ENCODE measurements around the gene MBD3L3. TPM values are rescaled to one million over a fixed set of nuclear protein-coding genes. Genes with fewer than 3 reads are reported as not detected.

The MBD3L3 gene
- total and polyA plus RNA-seq, 2 of the 4 experiments (the other 2 are of a cell fraction) = not detected

DNA sequence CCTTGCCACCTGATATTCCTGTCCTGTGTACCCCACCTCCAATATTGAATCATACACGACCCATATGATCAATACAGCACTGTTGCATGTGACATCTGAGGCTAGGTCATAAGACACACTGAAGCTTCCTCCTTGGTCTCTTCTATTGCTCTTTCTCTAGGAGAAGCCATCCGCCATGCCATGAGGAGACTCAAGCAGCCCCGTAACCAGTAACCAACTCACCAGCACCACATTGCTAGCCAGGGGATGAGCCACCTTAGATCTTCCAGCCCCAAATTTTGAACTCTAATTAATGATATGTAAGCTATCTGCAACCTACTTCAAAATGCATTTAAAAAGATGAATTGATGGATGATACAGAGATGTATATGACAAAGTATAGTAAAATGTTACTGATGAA lies 39.6 kb upstream of the MBD3L3 start:
- no peak overlapping the region for H3K56ac ChIP-seq (ENCODE audit: extremely low read depth, insufficient read depth, low read length)
- no peak overlapping the region for H3K27ac ChIP-seq (ENCODE audit: insufficient read depth, low read length)
- dilution Hi-C loops (cut with HindIII; ENCODE audit: low sequenced_read_pairs, unreplicated experiment) (no loop called here), intact Hi-C loops (cut with micrococcal nuclease) (no loop called here), in situ Hi-C loops (cut with MboI; ENCODE audit: low sequenced_read_pairs) (no loop called here)
- no peak overlapping the region for H2BK15ac ChIP-seq (ENCODE audit: low read depth, low read length)
- ATAC-seq (ENCODE audit: low read depth) (no peak), DNase-seq (no peak)
- H3K23ac ChIP-seq (ENCODE audit: low read depth, low read length) = no peak overlapping the region
- H2BK120ac ChIP-seq (ENCODE audit: low read depth, low read length) = no peak overlapping the region
- no peak overlapping the region for H2AFZ ChIP-seq (replicated peaks; ENCODE audit: low read length, poor library complexity)
- TF ChIP-seq MAFK (IDR thresholded peaks at IDR 0.05; ENCODE audit: low read depth, low read length) (no peak), CHD1 (IDR thresholded peaks at IDR 0.05; ENCODE audit: low read depth, low read length) (no peak), POLR2A (IDR thresholded peaks at IDR 0.05; ENCODE audit: low read depth, low read length) (no peak), MAZ (IDR thresholded peaks at IDR 0.05; ENCODE audit: borderline replicate concordance, low read depth, low read length) (no peak), RCOR1 (IDR thresholded peaks at IDR 0.05; ENCODE audit: insufficient replicate concordance, low read length) (no peak), MXI1 (IDR thresholded peaks at IDR 0.05; ENCODE audit: borderline replicate concordance, low read depth, low read length) (no peak), NFE2L2 (IDR thresholded peaks at IDR 0.05; ENCODE audit: low read depth, low read length) (no peak), RAD21 (IDR thresholded peaks at IDR 0.05; ENCODE audit: low read length) (no peak)
- TF ChIP-seq, protein P1, sequence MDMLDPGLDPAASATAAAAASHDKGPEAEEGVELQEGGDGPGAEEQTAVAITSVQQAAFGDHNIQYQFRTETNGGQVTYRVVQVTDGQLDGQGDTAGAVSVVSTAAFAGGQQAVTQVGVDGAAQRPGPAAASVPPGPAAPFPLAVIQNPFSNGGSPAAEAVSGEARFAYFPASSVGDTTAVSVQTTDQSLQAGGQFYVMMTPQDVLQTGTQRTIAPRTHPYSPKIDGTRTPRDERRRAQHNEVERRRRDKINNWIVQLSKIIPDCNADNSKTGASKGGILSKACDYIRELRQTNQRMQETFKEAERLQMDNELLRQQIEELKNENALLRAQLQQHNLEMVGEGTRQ (IDR thresholded peaks at IDR 0.05; ENCODE audit: low read depth, low read length) = no peak
- no peak overlapping the region for H4K91ac ChIP-seq (ENCODE audit: insufficient read depth, low read depth, low read length)
- no peak overlapping the region for H2AK5ac ChIP-seq (ENCODE audit: low read depth, low read length)
- no peak overlapping the region for H3K14ac ChIP-seq (replicated peaks; ENCODE audit: low read depth, low read length)
- no CpG with 5 or more reads among the region's 3 CpGs for WGBS, 2 experiments (ENCODE audit: extremely low coverage in 2 of 2, insufficient read length in 1 of 2)
- ChIA-PET CTCF (no interaction called here), POLR2A (ENCODE audit: unreplicated experiment) (interaction anchor here (0.6 kb wide), 2 partner anchors 26 to 605 kb away, joined by 3 to 7 read pairs; no protein-coding TSS in a partner anchor)
- H3K4me1 ChIP-seq (ENCODE audit: control insufficient read depth, insufficient read depth, low read length) = no peaks in the 10 kb centered on the region
- BruUV-seq (replicated peaks) = no TSS peak
- no peak overlapping the region; the same call in 1 of the 2 replicates for H3K4me2 ChIP-seq (ENCODE audit: low read depth, low read length)
- H2BK20ac ChIP-seq (ENCODE audit: low read depth, low read length) = no peak overlapping the region
- H3K4me3 ChIP-seq (ENCODE audit: insufficient read depth, low read depth, low read length) = no peak overlapping the region
- no peak overlapping the region for H4K5ac ChIP-seq (ENCODE audit: low read depth, low read length)
- H4K20me1 ChIP-seq (ENCODE audit: insufficient read depth, low read length) = no peaks in the 10 kb centered on the region
- H3K36me3 ChIP-seq (ENCODE audit: control insufficient read depth, insufficient read depth, low read length) = no peaks in the 10 kb centered on the region
- H3K18ac ChIP-seq (ENCODE audit: low read depth, low read length) = no peak overlapping the region
- peak overlapping the region in 1 of 2 experiments; percentile 13; a peak in 2 of 4 replicates for H4K8ac ChIP-seq (ENCODE audit: low read depth in 2 of 2, low read length in 2 of 2)
- H3K9ac ChIP-seq (ENCODE audit: low read depth, low read length) = no peak overlapping the region
- H3K79me1 ChIP-seq (ENCODE audit: low read depth in 1 of 2, low read length in 2 of 2) = no peaks in the 10 kb centered on the region; a peak in 1 of 4 replicates
- no peaks in the 10 kb centered on the region for H3K9me1 ChIP-seq (ENCODE audit: insufficient read depth, low read length)
- H2BK5ac ChIP-seq (ENCODE audit: low read depth, low read length, poor library complexity, severe bottlenecking) = no peak overlapping the region
- no peak overlapping the region for H3K4ac ChIP-seq (ENCODE audit: low read depth, low read length)
- peaks cover 12% of the 10 kb centered on the region for H3K9me3 ChIP-seq (ENCODE audit: control insufficient read depth, insufficient read depth, low read length)
- no peak overlapping the region for H2AK9ac ChIP-seq (replicated peaks; ENCODE audit: low read depth, low read length, poor library complexity)
- H3K27me3 ChIP-seq (ENCODE audit: control insufficient read depth, insufficient read depth, low read length) = no peaks in the 10 kb centered on the region

Measured in IMR-90 (cell line).